ENCODE results near the gene SMYD5. TPM values are rescaled to one million over a fixed set of nuclear protein-coding genes. Genes with fewer than 3 reads are reported as not detected.

SMYD5 gene
- total RNA-seq, 1 donor from 2014 or later: 10.1 TPM

DNA sequence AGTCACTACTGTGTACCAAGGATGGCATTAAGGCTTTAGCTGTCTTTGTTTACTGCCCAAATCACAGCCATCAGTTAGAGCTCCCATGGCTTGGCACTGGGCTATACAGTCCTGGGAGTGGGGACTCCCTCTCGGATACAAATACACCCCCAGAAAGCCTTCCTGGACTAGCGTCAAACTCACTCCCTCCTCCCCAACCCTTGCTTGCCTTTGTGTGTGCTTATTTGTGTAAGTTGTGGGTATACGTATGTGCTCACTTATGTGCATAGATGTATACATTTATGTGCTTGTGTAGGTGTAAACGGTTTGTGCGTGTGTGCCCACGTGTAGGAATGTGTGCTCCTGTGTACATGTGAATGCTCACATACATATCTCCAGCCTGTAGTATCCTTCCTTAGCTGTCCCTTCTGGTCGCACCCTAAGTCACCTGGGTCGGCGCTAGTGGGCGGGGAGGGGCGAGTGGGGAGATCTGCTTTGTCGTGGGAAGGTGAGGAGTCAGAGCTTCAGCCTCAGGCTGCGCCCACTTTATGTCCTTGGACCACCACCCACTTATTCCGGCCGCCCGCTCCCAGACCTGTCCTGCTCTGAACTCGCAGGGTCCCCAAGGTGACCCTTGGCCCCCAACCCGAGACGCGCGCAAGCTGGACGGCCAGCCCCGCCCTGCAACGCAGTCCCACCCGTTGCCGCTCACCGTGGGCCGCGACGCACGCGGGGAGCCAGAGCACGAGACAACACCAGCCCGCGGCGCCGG is 18.5 kb downstream of the SMYD5 start:
- Histone ChIP-seq H3K9me3 (no peaks in the 10 kb centered on the region), H3K4me1 (peaks cover 4 to 5% of the 10 kb centered on the region in 2 donors), H3K27ac (peak overlapping the region; percentile 60 to 63), H3K36me3 (peaks cover 6 to 15% of the 10 kb centered on the region in 2 donors), H3K27me3 (no peaks in the 10 kb centered on the region), H3K4me3 (peak overlapping the region; percentile 82 to 85)
- intact Hi-C loops (cut with DNase I): loop anchor here (1.0 to 10.0 kb wide), 4 partner anchors 162 to 1225 kb away; partner anchors contain the start of genes DGUOK, INO80B, SFXN5 and TPRKB
- no peak for DNase-seq (ENCODE audit: low spot score in 2 of 2)
- TF ChIP-seq, protein P1, sequence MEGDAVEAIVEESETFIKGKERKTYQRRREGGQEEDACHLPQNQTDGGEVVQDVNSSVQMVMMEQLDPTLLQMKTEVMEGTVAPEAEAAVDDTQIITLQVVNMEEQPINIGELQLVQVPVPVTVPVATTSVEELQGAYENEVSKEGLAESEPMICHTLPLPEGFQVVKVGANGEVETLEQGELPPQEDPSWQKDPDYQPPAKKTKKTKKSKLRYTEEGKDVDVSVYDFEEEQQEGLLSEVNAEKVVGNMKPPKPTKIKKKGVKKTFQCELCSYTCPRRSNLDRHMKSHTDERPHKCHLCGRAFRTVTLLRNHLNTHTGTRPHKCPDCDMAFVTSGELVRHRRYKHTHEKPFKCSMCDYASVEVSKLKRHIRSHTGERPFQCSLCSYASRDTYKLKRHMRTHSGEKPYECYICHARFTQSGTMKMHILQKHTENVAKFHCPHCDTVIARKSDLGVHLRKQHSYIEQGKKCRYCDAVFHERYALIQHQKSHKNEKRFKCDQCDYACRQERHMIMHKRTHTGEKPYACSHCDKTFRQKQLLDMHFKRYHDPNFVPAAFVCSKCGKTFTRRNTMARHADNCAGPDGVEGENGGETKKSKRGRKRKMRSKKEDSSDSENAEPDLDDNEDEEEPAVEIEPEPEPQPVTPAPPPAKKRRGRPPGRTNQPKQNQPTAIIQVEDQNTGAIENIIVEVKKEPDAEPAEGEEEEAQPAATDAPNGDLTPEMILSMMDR (IDR thresholded peaks at IDR 0.05): no peak

DNA sequence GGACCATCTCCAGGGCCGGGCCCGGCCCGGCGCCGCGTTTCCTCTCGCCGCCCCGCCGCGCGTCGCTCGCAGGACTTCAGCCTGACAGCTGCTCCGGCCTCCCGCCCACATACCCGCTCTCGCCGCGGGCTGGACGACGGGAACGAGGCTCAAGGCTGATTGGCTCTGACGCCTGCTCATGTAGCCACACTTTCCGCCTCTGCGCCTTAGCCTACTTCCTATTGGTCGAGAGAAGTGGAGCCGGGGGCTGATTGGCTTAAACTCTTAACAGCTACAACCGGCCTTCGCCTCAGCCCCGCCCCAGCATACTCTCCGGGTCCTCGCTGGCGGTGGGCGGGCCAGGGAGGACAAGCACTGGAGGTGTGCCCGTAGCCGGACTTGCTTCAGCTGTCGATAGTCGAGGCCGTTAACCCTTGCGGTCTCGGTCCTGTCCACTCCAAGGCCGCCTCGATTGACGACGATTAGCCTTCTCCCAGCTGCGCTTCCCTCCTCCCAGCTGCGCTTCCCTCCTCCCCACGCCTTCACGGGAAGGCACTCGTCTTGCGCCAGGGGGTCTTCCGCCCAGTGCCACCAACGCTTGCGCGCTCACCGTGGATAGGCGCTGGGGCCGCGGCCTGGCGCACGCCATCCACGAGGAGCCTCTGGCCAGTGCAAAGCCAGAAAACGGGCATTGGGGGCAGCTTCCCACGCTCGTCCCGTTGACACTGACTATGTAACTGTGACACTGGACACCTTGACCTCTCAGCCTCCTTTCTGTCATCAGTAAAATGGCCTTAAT is 19.3 kb downstream of the SMYD5 start, which contains the start of gene PRADC1:
Gene PRADC1 (minus strand): TSS at position 86 of the 778 bp plus-strand sequence. CDS start 79 bp downstream, at position 7.
- H3K36me3 ChIP-seq: peaks cover 4 to 12% of the 10 kb centered on the region in 2 donors
- TF ChIP-seq, protein P1 (IDR thresholded peaks at IDR 0.05): no peak
- peak within 1 kb of the TSS; percentile 82 to 85 for H3K4me3 ChIP-seq
- no peaks in the 10 kb centered on the region for H3K9me3 ChIP-seq
- peak within 1 kb of the TSS; percentile 93 to 96 for H3K27ac ChIP-seq
- intact Hi-C loops (cut with DNase I): loop anchor here (1.0 to 10.0 kb wide), 4 partner anchors 163 to 1224 kb away; partner anchors contain the start of genes DGUOK, INO80B, SFXN5 and TPRKB
- H3K27me3 ChIP-seq: no peaks in the 10 kb centered on the region
- H3K4me1 ChIP-seq: peaks cover 4 to 5% of the 10 kb centered on the region in 2 donors
- DNase-seq (ENCODE audit: low spot score in 2 of 2): peak; percentile 98 to 100

DNA sequence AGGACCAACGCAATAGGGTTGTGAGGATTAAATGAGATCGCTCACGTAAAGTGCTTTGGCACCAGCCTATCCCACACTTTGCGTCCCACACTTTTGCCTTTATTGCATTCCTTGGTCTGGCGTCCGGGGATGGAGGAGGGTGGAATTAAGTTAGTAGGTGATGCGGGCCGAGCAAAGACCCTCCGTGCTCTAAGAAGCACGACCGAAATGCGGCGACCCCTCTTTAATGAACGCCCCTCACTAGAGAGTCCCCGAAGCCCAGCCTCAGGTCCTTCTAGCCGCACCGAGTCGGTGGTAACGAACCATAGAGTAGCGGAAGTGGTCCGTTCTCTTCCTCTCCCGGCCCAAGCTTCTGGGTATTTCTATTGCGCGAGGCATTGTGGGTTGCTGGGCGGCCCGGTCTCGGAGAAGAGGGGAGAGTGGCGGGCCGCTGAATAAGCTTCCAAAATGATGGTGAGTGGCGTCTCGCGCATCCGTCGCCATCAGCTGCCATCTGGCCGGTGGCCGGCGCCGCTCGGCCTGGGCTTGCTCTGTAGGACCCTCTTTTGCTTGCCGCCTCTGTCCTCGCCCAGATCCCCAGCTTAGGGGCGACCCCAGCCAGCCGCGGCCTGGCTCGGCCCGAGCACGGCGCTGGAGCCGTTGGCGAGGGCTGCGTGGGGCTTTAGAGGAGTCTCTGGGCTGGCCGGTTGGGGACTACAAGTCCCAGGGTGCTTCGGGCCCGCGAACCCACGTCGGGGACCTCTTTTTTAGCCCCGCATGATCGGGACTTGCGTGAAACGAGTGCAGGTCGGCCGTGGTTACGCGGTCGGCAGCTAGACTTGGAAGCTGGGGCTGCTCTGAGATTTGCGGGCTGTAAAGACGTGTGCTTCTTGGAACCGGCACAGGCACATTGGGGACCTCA is 20.1 kb downstream of the SMYD5 start, which contains the start of gene CCT7:
Gene CCT7 (plus strand): TSS at position 377 of the 901 bp plus-strand sequence. CDS start 71 bp downstream, at position 448.
- TF ChIP-seq, protein P1 (IDR thresholded peaks at IDR 0.05): no peak
- peaks cover 1 to 9% of the 10 kb centered on the region in 2 donors for H3K36me3 ChIP-seq
- H3K27me3 ChIP-seq: no peaks in the 10 kb centered on the region
- H3K4me3 ChIP-seq: peak within 1 kb of the TSS; percentile 82 to 85
- DNase-seq (ENCODE audit: low spot score in 2 of 2): peak; percentile 67 to 94
- H3K27ac ChIP-seq: peak within 1 kb of the TSS; percentile 93 to 96
- intact Hi-C loops (cut with DNase I): loop anchor here (1.0 to 10.0 kb wide), 6 partner anchors 20 to 1223 kb away; partner anchors contain the start of genes DGUOK, INO80B, SFXN5 and SMYD5
- H3K9me3 ChIP-seq: no peaks in the 10 kb centered on the region
- H3K4me1 ChIP-seq: peaks cover 4 to 5% of the 10 kb centered on the region in 2 donors

DNA sequence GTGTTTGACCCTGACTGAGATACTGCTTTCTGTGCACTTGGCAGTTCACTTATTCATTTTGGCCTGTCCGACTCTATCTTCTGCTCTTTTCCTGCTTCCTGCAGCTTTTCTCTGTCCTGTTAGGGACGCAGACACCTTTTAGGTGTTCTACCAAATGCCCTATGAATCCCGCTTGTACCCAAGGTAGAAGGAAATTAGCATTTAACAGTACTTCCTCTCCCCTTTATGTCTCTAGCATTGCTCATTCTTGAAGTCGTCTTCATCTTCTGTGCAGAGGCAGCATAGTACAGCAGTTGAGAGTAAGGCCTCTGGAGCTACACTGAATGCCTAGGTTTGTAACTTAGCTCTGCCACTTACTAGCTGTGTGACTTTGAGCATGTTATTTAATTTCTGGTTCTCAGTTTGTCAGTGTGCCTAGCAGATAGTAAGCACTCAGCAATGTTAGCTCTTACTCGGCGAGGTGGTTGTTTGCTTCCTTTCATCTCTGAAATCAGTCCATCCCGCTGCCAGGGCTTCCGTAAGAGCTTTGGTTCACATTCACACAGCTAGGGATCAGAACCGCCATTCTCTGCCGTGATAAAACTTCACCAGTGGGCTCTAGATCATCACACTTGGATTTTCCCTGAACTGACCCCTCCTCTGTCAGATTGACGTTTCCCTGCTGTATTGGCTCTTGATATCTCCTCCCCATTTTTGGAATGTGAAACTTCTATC is 21.4 kb downstream of the SMYD5 start:
- intact Hi-C loops (cut with DNase I): loop anchor here (2.0 to 10.0 kb wide), 2 partner anchors 151 to 689 kb away; partner anchors contain the start of gene DGUOK
- TF ChIP-seq, protein P1 (IDR thresholded peaks at IDR 0.05): no peak
- Histone ChIP-seq H3K27me3 (no peaks in the 10 kb centered on the region), H3K9me3 (no peaks in the 10 kb centered on the region), H3K4me1 (peaks cover 4 to 5% of the 10 kb centered on the region in 2 donors), H3K36me3 (peaks cover 9 to 15% of the 10 kb centered on the region in 2 donors), H3K4me3 (peak overlapping the region; percentile 82 to 85), H3K27ac (no peak overlapping the region)
- no peak for DNase-seq (ENCODE audit: low spot score in 2 of 2)
